Epithelial cell of esophagus (primary cell): ENCODE results near the gene TBC1D14.

Experiments used
- DNase-seq: peaks from one replicate; pipeline ENCODE4 v3.0.0; 2010; ENCODE audit warnings: low read depth
- H3K4me3 ChIP-seq: 2 replicates; pipeline ENCODE4 v1.5.1; 2011; ENCODE audit warnings: mild to moderate bottlenecking, low read length, control low read depth
- TF ChIP-seq, protein P1 (sequence below): IDR thresholded peaks from 2 replicates; pipeline ENCODE4 v1.5.1; 2011; ENCODE audit warnings: low read depth, mild to moderate bottlenecking, low read length, control low read depth, inconsistent platforms; ENCODE audit not compliant: insufficient read depth; ENCODE audit errors: missing control alignments

Gene TBC1D14

DNA sequence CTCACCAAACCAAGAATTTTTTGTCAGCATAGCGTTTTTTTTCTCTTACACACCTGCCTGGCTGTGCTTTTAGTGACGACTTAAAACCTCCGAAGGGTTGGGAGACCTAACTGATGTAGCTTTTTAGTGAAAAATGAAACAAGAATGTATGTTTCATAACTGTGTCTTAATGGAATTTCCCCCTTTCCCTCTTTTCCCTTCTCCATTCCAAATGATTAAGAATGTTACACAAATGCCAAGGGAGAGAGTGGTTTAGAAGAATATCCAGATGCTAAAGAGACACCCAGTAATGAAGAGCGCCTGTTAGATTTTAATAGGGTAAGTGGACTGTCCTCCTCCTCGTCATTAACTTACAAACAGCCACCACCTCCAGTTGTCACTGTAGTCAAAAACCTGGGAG lies 33.2 kb upstream of the TBC1D14 start:
- H3K4me3 ChIP-seq = no peak overlapping the region
- TF ChIP-seq, protein P1, sequence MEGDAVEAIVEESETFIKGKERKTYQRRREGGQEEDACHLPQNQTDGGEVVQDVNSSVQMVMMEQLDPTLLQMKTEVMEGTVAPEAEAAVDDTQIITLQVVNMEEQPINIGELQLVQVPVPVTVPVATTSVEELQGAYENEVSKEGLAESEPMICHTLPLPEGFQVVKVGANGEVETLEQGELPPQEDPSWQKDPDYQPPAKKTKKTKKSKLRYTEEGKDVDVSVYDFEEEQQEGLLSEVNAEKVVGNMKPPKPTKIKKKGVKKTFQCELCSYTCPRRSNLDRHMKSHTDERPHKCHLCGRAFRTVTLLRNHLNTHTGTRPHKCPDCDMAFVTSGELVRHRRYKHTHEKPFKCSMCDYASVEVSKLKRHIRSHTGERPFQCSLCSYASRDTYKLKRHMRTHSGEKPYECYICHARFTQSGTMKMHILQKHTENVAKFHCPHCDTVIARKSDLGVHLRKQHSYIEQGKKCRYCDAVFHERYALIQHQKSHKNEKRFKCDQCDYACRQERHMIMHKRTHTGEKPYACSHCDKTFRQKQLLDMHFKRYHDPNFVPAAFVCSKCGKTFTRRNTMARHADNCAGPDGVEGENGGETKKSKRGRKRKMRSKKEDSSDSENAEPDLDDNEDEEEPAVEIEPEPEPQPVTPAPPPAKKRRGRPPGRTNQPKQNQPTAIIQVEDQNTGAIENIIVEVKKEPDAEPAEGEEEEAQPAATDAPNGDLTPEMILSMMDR = no peak
- no peak for DNase-seq

- TF ChIP-seq, protein P1 = no peak
- no peak overlapping the region for H3K4me3 ChIP-seq
- DNase-seq = no peak
Measured at GRCh38 chr4:6877067-6877466, 32.6 kb upstream of the TBC1D14 start.

DNA sequence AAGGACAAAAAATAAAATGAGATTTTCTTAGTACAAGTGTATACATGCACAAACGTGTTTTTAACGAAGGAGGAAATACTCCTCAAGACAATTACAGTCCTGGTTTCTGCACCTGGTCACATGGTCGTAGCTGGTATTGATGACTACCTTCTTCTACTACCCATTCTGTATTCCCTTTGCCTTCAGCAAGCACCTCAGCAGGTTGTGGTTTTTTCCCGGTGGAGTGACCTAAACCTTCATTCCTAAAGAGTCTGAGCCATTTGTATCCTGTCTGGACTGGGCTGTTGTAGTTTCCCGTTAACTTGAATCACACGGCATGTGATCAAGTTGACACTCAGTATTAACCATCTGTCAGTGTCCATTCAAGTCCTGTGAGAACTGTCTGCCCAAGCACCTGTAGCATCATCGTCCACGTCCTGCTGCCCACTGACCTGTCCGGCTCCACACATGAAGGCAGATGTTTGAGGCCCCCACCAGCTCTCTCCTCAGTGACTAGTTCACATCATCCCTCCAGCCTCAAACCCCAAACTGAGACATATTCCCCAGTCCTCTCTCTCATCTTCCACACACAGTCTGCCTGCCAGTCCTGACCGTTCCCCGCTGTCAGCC lies 31.1 kb upstream of the TBC1D14 start:
- DNase-seq = peak; percentile 86
- H3K4me3 ChIP-seq = no peak overlapping the region
- TF ChIP-seq, protein P1 = no peak

- DNase-seq = no peak
- H3K4me3 ChIP-seq = no peak overlapping the region
- TF ChIP-seq, protein P1 = no peak
Measured at GRCh38 chr4:6880691-6881090, 28.9 kb upstream of the TBC1D14 start.

DNA sequence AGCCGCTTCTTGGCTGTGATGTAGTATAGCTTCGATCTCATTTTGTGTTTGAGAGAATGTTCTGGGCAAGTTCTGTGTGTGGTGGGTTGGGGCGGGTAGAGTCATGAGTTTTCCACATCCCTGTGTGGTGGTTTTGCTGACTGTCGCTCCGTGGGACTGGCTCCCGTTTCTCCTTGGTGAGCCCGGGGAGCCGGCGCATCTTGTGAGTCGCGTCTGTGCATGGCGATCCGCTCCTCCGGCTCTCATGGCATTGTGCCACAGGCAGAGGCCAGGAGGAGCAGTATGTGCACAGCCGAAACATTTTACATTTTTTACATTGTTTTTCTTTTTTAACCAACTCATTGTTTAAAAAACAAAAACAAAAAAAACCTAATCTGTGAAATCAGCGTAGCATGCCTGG lies 27.7 kb upstream of the TBC1D14 start:
- H3K4me3 ChIP-seq = no peak overlapping the region
- DNase-seq = no peak
- TF ChIP-seq, protein P1 = no peak

- no peak for DNase-seq
- no peak overlapping the region for H3K4me3 ChIP-seq
- TF ChIP-seq, protein P1 = no peak
Measured at GRCh38 chr4:6884341-6884870, 25.2 kb upstream of the TBC1D14 start.
